GM12801 (cell line): ENCODE measurements around the gene MPHOSPH9.

ENCODE experiments used
- TF ChIP-seq, protein P1 (sequence below): IDR thresholded peaks from one replicate; pipeline ENCODE4 v1.5.1; 2011; ENCODE audit warnings: control low read depth; ENCODE audit not compliant: insufficient read length; ENCODE audit errors: extremely low read depth

The MPHOSPH9 gene

DNA sequence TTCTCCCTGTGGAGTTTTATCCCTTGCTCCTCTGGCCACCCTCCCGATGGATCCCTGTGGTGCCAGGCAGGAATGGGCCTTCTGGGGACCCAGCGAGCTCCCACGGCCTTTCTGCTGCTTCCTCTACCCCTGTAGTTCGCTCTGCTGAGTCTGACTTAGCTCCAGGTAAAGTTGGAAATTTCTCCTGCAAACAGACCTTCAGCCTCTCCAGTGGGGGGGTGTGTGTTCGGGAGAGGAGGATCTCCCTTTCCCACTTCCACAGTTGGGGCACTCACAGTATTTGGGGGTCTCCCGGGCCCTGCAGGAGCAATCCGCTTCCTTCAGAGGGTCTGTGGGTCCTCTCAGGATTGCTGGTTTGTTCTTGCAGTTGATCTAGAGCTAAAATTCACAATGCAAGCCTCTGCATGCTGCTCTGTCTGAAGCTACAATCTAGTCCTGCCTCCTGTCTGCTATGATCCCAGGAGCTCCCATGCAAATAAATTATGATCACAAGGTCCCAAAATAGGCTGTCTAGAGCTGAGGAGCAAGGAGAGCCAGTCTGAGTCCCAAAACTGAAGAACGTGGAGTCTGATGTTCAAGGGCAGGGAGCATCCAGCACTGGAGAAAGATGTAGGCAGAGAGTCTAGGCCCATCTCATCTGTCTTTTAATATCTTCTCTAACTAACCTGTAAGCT lies 18.6 kb upstream of the MPHOSPH9 start:
- TF ChIP-seq, protein P1, sequence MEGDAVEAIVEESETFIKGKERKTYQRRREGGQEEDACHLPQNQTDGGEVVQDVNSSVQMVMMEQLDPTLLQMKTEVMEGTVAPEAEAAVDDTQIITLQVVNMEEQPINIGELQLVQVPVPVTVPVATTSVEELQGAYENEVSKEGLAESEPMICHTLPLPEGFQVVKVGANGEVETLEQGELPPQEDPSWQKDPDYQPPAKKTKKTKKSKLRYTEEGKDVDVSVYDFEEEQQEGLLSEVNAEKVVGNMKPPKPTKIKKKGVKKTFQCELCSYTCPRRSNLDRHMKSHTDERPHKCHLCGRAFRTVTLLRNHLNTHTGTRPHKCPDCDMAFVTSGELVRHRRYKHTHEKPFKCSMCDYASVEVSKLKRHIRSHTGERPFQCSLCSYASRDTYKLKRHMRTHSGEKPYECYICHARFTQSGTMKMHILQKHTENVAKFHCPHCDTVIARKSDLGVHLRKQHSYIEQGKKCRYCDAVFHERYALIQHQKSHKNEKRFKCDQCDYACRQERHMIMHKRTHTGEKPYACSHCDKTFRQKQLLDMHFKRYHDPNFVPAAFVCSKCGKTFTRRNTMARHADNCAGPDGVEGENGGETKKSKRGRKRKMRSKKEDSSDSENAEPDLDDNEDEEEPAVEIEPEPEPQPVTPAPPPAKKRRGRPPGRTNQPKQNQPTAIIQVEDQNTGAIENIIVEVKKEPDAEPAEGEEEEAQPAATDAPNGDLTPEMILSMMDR: no peak

DNA sequence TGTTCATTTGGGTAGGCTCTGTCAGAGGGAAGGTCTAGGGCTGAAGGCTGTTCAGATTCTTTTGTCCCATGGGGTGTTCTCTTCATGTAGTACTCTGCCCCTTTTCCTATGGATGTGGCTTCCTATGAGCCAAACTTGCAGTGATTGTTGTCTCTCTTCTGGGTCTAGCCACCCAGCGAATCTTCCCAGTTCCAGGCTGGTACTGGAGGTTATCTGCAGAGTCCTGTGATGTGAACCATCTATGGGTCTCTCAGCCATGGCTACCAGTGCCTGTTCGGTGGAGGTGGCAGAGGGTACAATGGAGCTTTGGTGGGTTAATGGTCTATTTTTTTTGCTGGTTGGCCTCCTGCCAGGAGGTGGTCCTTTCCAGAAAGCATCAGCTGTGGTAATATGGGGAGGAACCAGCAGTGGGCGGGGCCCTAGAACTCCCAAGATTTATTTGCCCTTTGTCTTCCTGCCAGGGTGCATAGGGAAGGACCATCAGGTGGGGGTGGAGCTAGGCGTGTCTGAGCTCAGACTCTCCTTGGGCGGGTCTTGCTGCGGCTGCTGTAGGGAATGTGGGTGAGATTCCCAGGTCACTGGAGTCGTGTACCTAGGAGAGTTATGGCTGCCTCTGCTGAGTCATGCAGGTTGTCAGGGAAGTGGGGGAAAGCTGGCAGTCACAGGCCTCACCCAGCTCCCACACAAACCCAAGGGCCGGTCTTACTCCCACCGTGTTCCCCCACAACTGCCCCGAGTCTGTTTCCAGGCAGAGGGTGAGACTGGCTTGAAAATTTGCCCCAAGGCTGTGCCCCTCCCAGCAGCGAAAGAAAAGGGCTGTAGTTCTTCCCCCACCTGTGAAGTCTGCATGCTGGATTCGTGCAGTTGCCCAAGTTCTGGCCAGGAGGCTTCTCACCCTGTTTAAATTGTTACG lies 17.8 kb upstream of the MPHOSPH9 start:
- TF ChIP-seq, protein P1: no peak

DNA sequence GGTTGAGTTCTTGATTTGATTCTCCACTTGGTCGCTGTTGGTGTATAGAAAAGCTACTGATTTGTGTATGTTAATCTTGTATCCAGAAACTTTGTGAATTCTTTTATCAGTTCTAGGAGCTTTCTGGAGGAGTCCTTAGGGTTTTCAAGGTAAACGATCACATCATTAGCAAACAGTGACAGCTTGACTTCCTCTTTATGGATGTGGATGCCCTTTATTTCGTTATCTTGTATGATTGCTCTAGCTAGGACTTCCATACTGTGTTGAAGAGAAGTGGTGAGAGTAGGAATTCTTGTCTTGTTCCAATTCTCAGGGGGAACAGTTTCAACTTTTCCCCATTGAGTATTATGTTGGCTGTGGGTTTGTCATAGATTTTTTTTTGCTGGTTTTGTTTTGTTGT lies 12.7 kb upstream of the MPHOSPH9 start:
- TF ChIP-seq, protein P1: no peak

DNA sequence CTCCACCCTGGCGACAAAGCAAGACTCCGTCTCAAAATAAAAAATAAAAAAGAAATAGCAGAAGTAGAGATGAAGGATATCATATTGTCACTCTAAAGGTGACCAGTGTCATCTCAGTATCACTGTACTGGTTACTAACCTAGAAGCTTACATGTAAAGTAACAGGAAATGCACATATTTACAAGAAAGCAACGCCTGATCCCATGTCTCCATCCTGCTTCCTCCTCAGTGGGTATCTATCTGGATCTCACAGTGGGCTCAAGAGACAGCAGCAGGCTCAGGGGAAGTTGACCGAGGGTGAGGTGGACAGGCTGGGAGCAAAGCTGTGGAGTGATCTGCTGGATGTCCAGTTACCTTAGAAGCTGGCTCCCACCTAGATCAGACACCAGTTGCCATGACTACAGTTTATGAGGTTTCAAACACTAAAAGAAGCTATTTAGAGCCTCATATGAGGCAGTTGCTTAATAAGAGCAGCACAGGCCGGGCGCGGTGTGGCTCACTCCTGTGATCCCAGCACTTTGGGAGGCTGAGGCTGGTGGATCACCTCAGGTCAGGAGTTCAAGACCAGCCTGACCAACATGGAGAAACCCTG lies 10.8 kb upstream of the MPHOSPH9 start:
- TF ChIP-seq, protein P1: no peak

DNA sequence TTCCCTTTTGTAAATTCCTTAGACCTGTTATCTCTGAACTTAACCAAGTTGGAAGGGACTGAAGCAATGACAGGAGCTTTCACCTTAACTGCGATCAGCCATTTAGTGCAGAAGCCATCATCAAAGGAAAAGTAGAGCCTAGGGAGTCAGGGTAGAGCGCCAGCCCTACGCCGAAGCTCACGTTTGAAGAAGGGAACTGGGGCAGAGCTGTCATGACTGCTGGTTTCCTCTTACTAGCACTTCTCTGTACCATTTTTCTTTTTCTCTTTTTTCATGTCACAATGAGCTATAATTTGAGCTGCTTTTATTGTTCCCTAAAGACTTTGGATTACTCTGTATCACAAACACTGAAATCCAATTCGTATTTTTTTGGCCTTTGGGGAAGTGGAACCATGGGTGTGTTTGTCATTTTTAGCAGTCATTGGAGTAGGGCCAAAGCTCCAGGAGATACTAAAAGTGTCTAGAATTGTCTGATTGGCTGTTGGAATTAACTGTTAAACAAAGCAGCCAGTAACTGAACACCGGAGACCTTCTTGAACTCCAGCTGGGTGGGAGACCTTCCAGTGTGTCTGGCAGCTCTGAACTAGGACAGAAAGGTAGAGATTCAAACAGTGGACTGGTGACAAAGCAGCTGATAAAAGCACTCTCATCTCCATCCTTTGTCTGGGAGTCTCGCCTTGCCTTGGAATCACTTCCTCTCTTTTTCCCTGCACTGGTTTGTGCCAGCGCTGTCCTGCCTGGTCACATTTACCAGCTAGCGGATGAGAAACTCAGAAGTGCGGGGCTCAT lies 9.4 kb upstream of the MPHOSPH9 start:
- TF ChIP-seq, protein P1: no peak

DNA sequence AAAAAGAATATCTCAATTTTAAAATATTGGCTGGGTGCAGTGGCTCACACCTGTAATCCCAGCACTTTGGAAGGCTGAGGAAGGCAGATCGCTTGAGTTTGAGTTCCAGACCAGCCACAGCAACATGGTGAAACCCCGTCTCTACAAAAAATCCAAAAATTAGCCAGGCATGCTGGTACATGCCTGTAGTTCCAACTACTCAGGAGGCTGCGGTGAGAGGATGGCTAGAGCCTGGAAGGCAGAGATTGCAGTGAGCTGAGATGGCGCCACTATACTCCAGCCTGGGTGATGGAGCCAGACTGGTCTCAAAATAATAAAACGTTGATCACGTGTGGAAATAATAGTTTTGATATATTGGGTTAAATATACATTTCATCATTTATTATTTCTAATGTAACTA lies 6.0 kb upstream of the MPHOSPH9 start:
- TF ChIP-seq, protein P1: no peak

DNA sequence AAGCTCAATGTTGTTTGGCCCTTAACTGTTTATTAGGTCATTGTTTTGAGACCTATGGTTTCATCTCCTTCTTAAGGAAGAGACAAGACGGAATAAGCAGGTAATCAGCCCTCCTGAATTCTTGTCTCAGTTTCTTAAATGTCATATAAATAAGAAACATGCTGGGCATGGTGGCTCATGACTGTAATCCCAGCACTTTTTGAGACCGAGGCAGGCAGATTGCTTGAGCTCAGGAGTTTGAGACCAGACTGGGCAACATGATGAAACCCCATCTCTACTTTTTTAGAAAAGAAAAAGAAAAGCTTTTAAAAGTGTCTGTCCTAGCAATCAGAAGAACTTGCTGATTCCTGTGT lies 5.4 kb upstream of the MPHOSPH9 start:
- TF ChIP-seq, protein P1: no peak
